A673 (cell line): ENCODE data around the gene PRKAG2. TPM values are rescaled to one million over a fixed set of nuclear protein-coding genes. Genes with fewer than 3 reads are reported as not detected.
A peak's percentile ranks its signal among the peaks of the same experiment; 100 is the strongest.

Experiments used
- BruUV-seq: library from RNA; stranded (reverse); fragments of 400-500 nt; replicated peaks from 2 replicates; lab custom pipeline; 2021; lab: Mats Ljungman, UMichigan
- CTCF ChIA-PET: fragments of 300-600 bp; sonication (Branson Sonifier 250); formaldehyde crosslinking; loops from one replicate; lab custom pipeline; 2022; ENCODE audit warnings: antibody characterized with exemption; lab: Charles Lee
- POLR2A ChIA-PET: fragments of 300-600 bp; sonication (Branson Sonifier 250); formaldehyde crosslinking; loops from one replicate; lab custom pipeline; 2022; ENCODE audit warnings: antibody characterized with exemption; ENCODE audit not compliant: low non-redundant PET; lab: Charles Lee
- DNase-seq: peaks from one replicate; pipeline ENCODE4 v3.0.0-alpha.2; 2015; ENCODE audit warnings: low spot score
- H3K27ac ChIP-seq: fragments of 200-600 bp; sonication (generic); 2 replicates; pipeline ENCODE4 v1.5.1; 2016; ENCODE audit warnings: mixed run types, low read depth, mild to moderate bottlenecking, mixed read lengths, antibody characterized with exemption, low read length; ENCODE audit not compliant: poor library complexity, severe bottlenecking
- H3K27me3 ChIP-seq: fragments of 200-600 bp; sonication (generic); replicated peaks from 2 replicates; pipeline ENCODE4 v1.6.1; 2017; ENCODE audit warnings: mixed run types, low read depth, mild to moderate bottlenecking, mixed read lengths, antibody characterized with exemption, low read length; ENCODE audit not compliant: insufficient read depth, poor library complexity
- H3K36me3 ChIP-seq: fragments of 200-600 bp; sonication (generic); 2 replicates; pipeline ENCODE4 v1.6.1; 2016; ENCODE audit warnings: mixed run types, mild to moderate bottlenecking, mixed read lengths, antibody characterized with exemption, low read length; ENCODE audit not compliant: insufficient read depth, poor library complexity, severe bottlenecking
- H3K4me1 ChIP-seq: fragments of 200-600 bp; sonication (generic); 2 replicates; pipeline ENCODE4 v1.6.1; 2017; ENCODE audit warnings: mixed run types, mild to moderate bottlenecking, mixed read lengths, antibody characterized with exemption, low read length; ENCODE audit not compliant: insufficient read depth, poor library complexity, severe bottlenecking
- H3K4me3 ChIP-seq: fragments of 200-600 bp; sonication (generic); 2 replicates; pipeline ENCODE4 v1.5.1; 2016; ENCODE audit warnings: low read depth, mixed run types, mild to moderate bottlenecking, mixed read lengths, low read length; ENCODE audit not compliant: poor library complexity, severe bottlenecking
- H3K9me3 ChIP-seq: fragments of 200-600 bp; sonication (generic); 2 replicates; pipeline ENCODE4 v1.6.1; 2016; ENCODE audit warnings: mixed run types, low read depth, mild to moderate bottlenecking, mixed read lengths, antibody characterized with exemption, low read length; ENCODE audit not compliant: poor library complexity, severe bottlenecking
- EZH2 ChIP-seq: fragments of 200-600 bp; sonication (generic); IDR thresholded peaks from 2 replicates; pipeline ENCODE4 v1.6.1; 2017; ENCODE audit warnings: borderline replicate concordance, low read depth, mild to moderate bottlenecking, mixed read lengths, antibody characterized with exemption, low read length; ENCODE audit not compliant: poor library complexity, severe bottlenecking
- intact Hi-C: fragments of 100-400 bp; cut with micrococcal nuclease; formaldehyde crosslinking; loops from one replicate; pipeline ENCODE4 v1.10.0; 2022; ENCODE audit not compliant: unreplicated experiment
- total RNA-seq: library from RNA; stranded (reverse); gene quantifications from 2 replicates; pipeline ENCODE4 v1.2.3, GENCODE V29; 2021
- TF ChIP-seq, protein P1 (sequence below): fragments of 300-800, 200-600 bp; sonication (generic); conservative IDR thresholded peaks from 2 replicates; pipeline ENCODE4 v1.5.1; 2017; ENCODE audit warnings: low read depth, mild to moderate bottlenecking, antibody characterized with exemption, low read length, moderate library complexity, mixed read lengths

The PRKAG2 gene
- total RNA-seq, 1 experiment from 2014 or later = 11.6 TPM

DNA sequence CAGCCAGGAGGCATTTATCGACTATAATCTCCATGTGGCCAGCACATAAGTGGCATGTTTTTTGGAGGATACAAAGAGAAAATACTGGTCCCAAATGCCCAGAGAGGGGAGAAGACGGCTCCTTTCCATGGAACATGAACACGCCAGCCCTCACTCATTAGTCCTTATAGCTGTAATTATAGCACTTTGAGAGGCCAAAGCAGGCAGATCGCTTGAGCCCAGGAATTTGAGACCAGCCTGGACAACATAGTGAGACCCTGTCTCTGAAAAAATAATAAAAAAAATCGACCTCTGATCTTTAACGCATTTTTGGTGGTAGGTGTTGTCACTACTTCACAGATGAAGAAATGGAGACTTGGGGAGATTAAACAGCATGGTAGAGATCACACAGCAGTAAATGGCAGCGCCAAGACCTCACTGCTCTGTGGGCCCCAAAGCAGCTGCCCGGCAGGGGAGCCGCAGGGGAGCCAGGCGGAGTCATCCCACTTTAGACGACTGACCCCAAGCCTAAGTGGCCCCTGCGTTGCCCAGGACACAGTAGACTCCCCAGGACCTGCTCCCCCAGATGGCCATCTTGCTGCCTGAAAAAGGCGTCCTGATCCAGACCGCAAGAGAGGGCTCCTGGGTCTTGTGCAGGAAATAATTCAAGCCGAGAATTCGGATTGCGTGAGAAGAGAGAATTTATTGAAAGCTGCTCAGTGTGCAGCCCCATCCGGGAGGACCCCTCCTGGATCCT lies 21.2 kb upstream of the PRKAG2 start:
- H3K4me3 ChIP-seq = no peak overlapping the region
- ChIA-PET CTCF (no interaction called here), POLR2A (no interaction called here)
- H3K36me3 ChIP-seq = no peaks in the 10 kb centered on the region
- H3K27ac ChIP-seq = no peak overlapping the region
- TF ChIP-seq, protein P1, sequence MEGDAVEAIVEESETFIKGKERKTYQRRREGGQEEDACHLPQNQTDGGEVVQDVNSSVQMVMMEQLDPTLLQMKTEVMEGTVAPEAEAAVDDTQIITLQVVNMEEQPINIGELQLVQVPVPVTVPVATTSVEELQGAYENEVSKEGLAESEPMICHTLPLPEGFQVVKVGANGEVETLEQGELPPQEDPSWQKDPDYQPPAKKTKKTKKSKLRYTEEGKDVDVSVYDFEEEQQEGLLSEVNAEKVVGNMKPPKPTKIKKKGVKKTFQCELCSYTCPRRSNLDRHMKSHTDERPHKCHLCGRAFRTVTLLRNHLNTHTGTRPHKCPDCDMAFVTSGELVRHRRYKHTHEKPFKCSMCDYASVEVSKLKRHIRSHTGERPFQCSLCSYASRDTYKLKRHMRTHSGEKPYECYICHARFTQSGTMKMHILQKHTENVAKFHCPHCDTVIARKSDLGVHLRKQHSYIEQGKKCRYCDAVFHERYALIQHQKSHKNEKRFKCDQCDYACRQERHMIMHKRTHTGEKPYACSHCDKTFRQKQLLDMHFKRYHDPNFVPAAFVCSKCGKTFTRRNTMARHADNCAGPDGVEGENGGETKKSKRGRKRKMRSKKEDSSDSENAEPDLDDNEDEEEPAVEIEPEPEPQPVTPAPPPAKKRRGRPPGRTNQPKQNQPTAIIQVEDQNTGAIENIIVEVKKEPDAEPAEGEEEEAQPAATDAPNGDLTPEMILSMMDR = no peak
- TF ChIP-seq EZH2 = no peak
- DNase-seq = no peak
- no peaks in the 10 kb centered on the region for H3K27me3 ChIP-seq
- BruUV-seq = no TSS peak
- intact Hi-C loops = no loop called here
- no peaks in the 10 kb centered on the region for H3K9me3 ChIP-seq
- no peaks in the 10 kb centered on the region for H3K4me1 ChIP-seq

DNA sequence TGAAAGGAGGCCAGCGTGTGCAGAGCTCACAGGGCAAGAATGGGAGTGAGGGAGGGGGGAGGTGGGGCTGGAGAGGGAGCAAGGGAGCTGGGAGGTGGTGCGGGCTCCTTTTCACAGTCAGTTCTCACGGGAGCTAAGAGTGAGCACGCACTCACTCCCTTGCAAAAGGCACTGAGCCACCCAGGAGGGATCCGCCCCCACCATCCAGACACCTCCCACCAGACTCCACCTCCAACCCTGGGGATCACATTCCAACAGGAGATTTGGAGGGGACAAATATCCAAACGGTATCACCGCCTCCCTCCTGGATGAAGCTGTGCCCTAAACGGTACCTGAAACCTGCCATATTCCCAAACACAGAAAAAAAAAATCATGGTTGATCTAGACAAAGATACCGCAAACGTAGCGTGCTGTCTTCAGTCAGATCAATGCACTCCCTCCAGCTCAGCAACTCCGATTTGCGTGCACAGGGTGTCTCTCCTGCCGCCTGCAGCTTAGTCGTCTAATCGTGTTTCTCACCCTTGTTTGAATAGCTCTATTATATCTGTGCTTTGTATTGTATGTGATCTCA lies 20.3 kb upstream of the PRKAG2 start:
- Histone ChIP-seq H3K36me3 (no peaks in the 10 kb centered on the region), H3K27ac (no peak overlapping the region), H3K4me1 (no peaks in the 10 kb centered on the region), H3K4me3 (peak overlapping the region; percentile 24), H3K9me3 (no peaks in the 10 kb centered on the region), H3K27me3 (no peaks in the 10 kb centered on the region)
- POLR2A ChIA-PET = interaction anchor here (0.6 kb wide), 1 partner anchor 65 kb away, joined by 21 read pairs; no protein-coding TSS in a partner anchor
- intact Hi-C loops = no loop called here
- peak; percentile 45 for DNase-seq
- no TSS peak for BruUV-seq
- TF ChIP-seq, protein P1 = no peak; the same call in 1 of the 2 replicates
- TF ChIP-seq EZH2 = no peak
- CTCF ChIA-PET = no interaction called here

DNA sequence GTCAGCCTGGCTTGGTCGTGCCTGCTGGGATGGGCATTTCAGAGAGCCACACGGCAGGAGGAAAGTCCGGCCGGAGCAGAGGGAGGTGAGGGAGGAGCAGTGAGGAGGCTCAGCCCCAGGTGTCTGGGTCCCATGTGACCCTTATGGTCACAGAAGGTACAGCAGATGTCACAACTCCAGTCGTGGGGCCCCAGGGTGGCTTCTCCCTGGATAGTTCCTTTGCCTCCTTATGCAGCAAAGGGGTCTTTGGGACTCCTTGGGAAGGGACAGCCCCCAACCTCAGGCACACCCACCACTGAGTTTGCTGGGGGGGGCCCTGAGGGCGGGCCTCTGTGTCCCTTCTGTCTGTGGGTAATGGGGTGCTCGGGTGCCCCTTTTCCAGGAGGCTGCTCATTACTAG lies 19.6 kb upstream of the PRKAG2 start:
- H3K27ac ChIP-seq = no peak overlapping the region
- no peaks in the 10 kb centered on the region for H3K36me3 ChIP-seq
- H3K27me3 ChIP-seq = no peaks in the 10 kb centered on the region
- DNase-seq = no peak
- no peak overlapping the region for H3K4me3 ChIP-seq
- no peaks in the 10 kb centered on the region for H3K9me3 ChIP-seq
- TF ChIP-seq EZH2 = no peak
- TF ChIP-seq, protein P1 = no peak
- BruUV-seq = no TSS peak
- ChIA-PET CTCF (no interaction called here), POLR2A (no interaction called here)
- intact Hi-C loops = no loop called here
- no peaks in the 10 kb centered on the region for H3K4me1 ChIP-seq
